H1 (cell line): ENCODE data around the gene ANGEL2. TPM values are rescaled to one million over a fixed set of nuclear protein-coding genes. Genes with fewer than 3 reads are reported as not detected.

Experiments
- CTCF ChIA-PET: fragments of 300-600 bp; sonication (Branson Sonifier 250); formaldehyde crosslinking; loops from one replicate; lab custom pipeline; 2021; ENCODE audit not compliant: partially characterized antibody; lab: Charles Lee
- POLR2A ChIA-PET: fragments of 300-600 bp; sonication (Branson Sonifier 250); formaldehyde crosslinking; loops from one replicate; lab custom pipeline; 2021; ENCODE audit warnings: inconsistent platforms; ENCODE audit not compliant: partially characterized antibody; lab: Charles Lee
- DNase-seq, 2 experiments: peaks; one replicate each; pipeline versions ENCODE4 v3.0.0 to v3.0.0-alpha.2; 2010 to 2022; ENCODE audit warnings: low spot score in 2 of 2, low read depth in 1 of 2, mixed read lengths in 1 of 2
- FAIRE-seq: peaks from 2 replicates; lab custom pipeline; 2011; peaks lifted over from hg19 to GRCh38; lab: Jason Lieb, UNC
- H2AFZ ChIP-seq: 2 replicates; pipeline ENCODE4 v1.8.1; 2012; ENCODE audit warnings: low read length, inconsistent platforms
- H2AK5ac ChIP-seq: 2 replicates; pipeline ENCODE4 v1.6.1; 2013; ENCODE audit warnings: low read depth, low read length
- H2BK120ac ChIP-seq: replicated peaks from 2 replicates; pipeline ENCODE3; 2013; ENCODE audit warnings: low read depth, low read length, inconsistent platforms
- H2BK12ac ChIP-seq: 2 replicates; pipeline ENCODE4 v1.6.1; 2013; ENCODE audit warnings: low read depth, low read length
- H2BK15ac ChIP-seq: 2 replicates; pipeline ENCODE4 v1.6.1; 2013; ENCODE audit warnings: low read length
- H2BK20ac ChIP-seq: 2 replicates; pipeline ENCODE4 v1.6.1; 2013; ENCODE audit warnings: low read length
- H2BK5ac ChIP-seq: 2 replicates; pipeline ENCODE4 v1.6.1; 2013; ENCODE audit warnings: low read depth, low read length
- H3K14ac ChIP-seq: 2 replicates; pipeline ENCODE4 v1.6.1; 2013; ENCODE audit warnings: inconsistent platforms; ENCODE audit not compliant: insufficient read length
- H3K18ac ChIP-seq: 2 replicates; pipeline ENCODE4 v1.6.1; 2013; ENCODE audit warnings: low read length; ENCODE audit errors: extremely low read depth
- H3K23ac ChIP-seq: 2 replicates; pipeline ENCODE4 v1.6.1; 2013; ENCODE audit warnings: inconsistent platforms; ENCODE audit not compliant: insufficient read length
- H3K23me2 ChIP-seq: 2 replicates; pipeline ENCODE4 v1.6.1; 2013; ENCODE audit warnings: low read depth, low read length
- H3K27ac ChIP-seq: 2 replicates; pipeline ENCODE4 v1.6.1; 2011; ENCODE audit warnings: low read depth, low read length, inconsistent platforms
- H3K27me3 ChIP-seq, 4 experiments: replicated peaks in 1 of 4; 1 replicate in 1 of 4; 2 replicates in 3 of 4; pipeline versions ENCODE4 v1.6.1 to v1.8.1; 2011 to 2013; ENCODE audit warnings: low read length in 3 of 4, mild to moderate bottlenecking in 3 of 4, inconsistent platforms in 2 of 4, mixed read lengths in 2 of 4, moderate library complexity in 1 of 4; ENCODE audit not compliant: control insufficient read depth in 3 of 4, insufficient read depth in 3 of 4; ENCODE audit errors: extremely low read depth in 1 of 4
- H3K36me3 ChIP-seq, 4 experiments: 2 replicates each; pipeline versions ENCODE4 v1.6.1 to v1.8.1; 2011 to 2013; ENCODE audit warnings: mild to moderate bottlenecking in 4 of 4, low read length in 3 of 4, moderate library complexity in 2 of 4, control low read depth in 1 of 4, inconsistent platforms in 1 of 4; ENCODE audit not compliant: insufficient read depth in 4 of 4, control insufficient read depth in 2 of 4
- H3K4ac ChIP-seq: replicated peaks from 2 replicates; pipeline ENCODE3; 2013; ENCODE audit warnings: low read length, low read depth, mixed read lengths, inconsistent platforms; ENCODE audit not compliant: insufficient read length
- H3K4me1 ChIP-seq, 4 experiments: replicated peaks in 1 of 4; 1 replicate in 1 of 4; 2 replicates in 3 of 4; pipeline versions ENCODE4 v1.6.1 to v1.8.1; 2011 to 2013; ENCODE audit warnings: low read length in 3 of 4, inconsistent platforms in 2 of 4, mixed read lengths in 1 of 4; ENCODE audit not compliant: insufficient read depth in 4 of 4, control insufficient read depth in 3 of 4
- H3K4me2 ChIP-seq, 2 experiments: 2 replicates each; pipeline versions ENCODE4 v1.6.1 to v1.8.1; 2011 to 2013; ENCODE audit warnings: low read depth in 2 of 2, low read length in 2 of 2, control low read depth in 1 of 2, inconsistent platforms in 1 of 2, mild to moderate bottlenecking in 1 of 2; ENCODE audit not compliant: insufficient read depth in 1 of 2
- H3K4me3 ChIP-seq, 4 experiments: fragments of 200-600, 300-600 bp in 1 of 4; sonication (generic), shearing (Covaris generic), sonication (Bioruptor Twin) in 1 of 4; 2 replicates each; pipeline versions ENCODE4 v1.5.1 to v1.8.1; 2011 to 2016; ENCODE audit warnings: low read length in 4 of 4, low read depth in 3 of 4, control low read depth in 2 of 4, inconsistent platforms in 2 of 4, mild to moderate bottlenecking in 2 of 4, mixed read lengths in 1 of 4, moderate library complexity in 1 of 4; ENCODE audit not compliant: insufficient read depth in 2 of 4; ENCODE audit errors: extremely low read depth in 1 of 4
- H3K56ac ChIP-seq: replicated peaks from 2 replicates; pipeline ENCODE3; 2013; ENCODE audit warnings: low read depth, mild to moderate bottlenecking, mixed read lengths, low read length, inconsistent platforms; ENCODE audit not compliant: insufficient read length
- H3K79me1 ChIP-seq: 2 replicates; pipeline ENCODE4 v1.6.1; 2013; ENCODE audit warnings: low read depth, low read length, control low read depth
- H3K79me2 ChIP-seq, 2 experiments: 2 replicates each; pipeline versions ENCODE4 v1.6.1 to v1.8.1; 2012 to 2013; ENCODE audit warnings: low read length in 2 of 2, mild to moderate bottlenecking in 2 of 2, inconsistent platforms in 1 of 2; ENCODE audit not compliant: insufficient read depth in 2 of 2, control insufficient read depth in 1 of 2
- H3K9ac ChIP-seq, 4 experiments: replicated peaks in 1 of 4; 1 replicate in 1 of 4; 2 replicates in 3 of 4; pipeline versions ENCODE4 v1.6.1 to v1.8.1; 2011 to 2013; ENCODE audit warnings: low read depth in 3 of 4, low read length in 3 of 4, control low read depth in 2 of 4, mild to moderate bottlenecking in 2 of 4, moderate library complexity in 2 of 4, inconsistent platforms in 1 of 4; ENCODE audit errors: extremely low read depth in 1 of 4
- H3K9me3 ChIP-seq, 2 experiments: 2 replicates each; pipeline versions ENCODE4 v1.6.1 to v1.8.1; 2012 to 2013; ENCODE audit warnings: mild to moderate bottlenecking in 2 of 2, moderate library complexity in 2 of 2, control low read depth in 1 of 2, inconsistent platforms in 1 of 2, low read depth in 1 of 2, low read length in 1 of 2, mixed read lengths in 1 of 2; ENCODE audit not compliant: insufficient read depth in 2 of 2
- H4K20me1 ChIP-seq, 2 experiments: replicated peaks in 1 of 2; 2 replicates each; pipeline versions ENCODE3 to v1.8.1; 2011 to 2013; ENCODE audit warnings: inconsistent platforms in 2 of 2, low read length in 2 of 2, mild to moderate bottlenecking in 1 of 2; ENCODE audit not compliant: insufficient read depth in 2 of 2, control insufficient read depth in 1 of 2
- H4K5ac ChIP-seq: 2 replicates; pipeline ENCODE4 v1.6.1; 2013; ENCODE audit warnings: low read length, low read depth, mixed read lengths, inconsistent platforms; ENCODE audit not compliant: insufficient read length
- H4K8ac ChIP-seq: 2 replicates; pipeline ENCODE4 v1.8.0; 2013; ENCODE audit warnings: mild to moderate bottlenecking, moderate library complexity, low read length, inconsistent platforms; ENCODE audit not compliant: insufficient read depth; ENCODE audit errors: extremely low read depth
- H4K91ac ChIP-seq: replicated peaks from 2 replicates; pipeline ENCODE3; 2013; ENCODE audit warnings: low read length, mixed read lengths, inconsistent platforms; ENCODE audit not compliant: insufficient read length
- ASH2L ChIP-seq: fragments of 200-600, 300-600 bp; sonication (generic); IDR thresholded peaks from one replicate; pipeline ENCODE4 v1.7.1; 2017; ENCODE audit warnings: low read length
- CBX8 ChIP-seq: fragments of 300-800, 300-1000 bp; sonication (generic); IDR thresholded peaks from 2 replicates; pipeline ENCODE4 v1.7.1; 2016; ENCODE audit warnings: low read depth, low read length, borderline replicate concordance
- E2F6 ChIP-seq: IDR thresholded peaks from 2 replicates; pipeline ENCODE4 v1.6.1; 2012; ENCODE audit warnings: inconsistent platforms
- EZH2 ChIP-seq: fragments of 200-600 bp; sonication (generic); IDR thresholded peaks from 2 replicates; pipeline ENCODE4 v1.7.1; 2012; ENCODE audit warnings: low read depth, mild to moderate bottlenecking, moderate library complexity, low read length, inconsistent platforms; ENCODE audit not compliant: severe bottlenecking
- GABPA ChIP-seq: IDR thresholded peaks from 2 replicates; pipeline ENCODE4 v1.6.1; 2011; ENCODE audit warnings: mild to moderate bottlenecking, low read length, moderate library complexity, borderline replicate concordance; ENCODE audit not compliant: insufficient read depth
- HDAC6 ChIP-seq: IDR thresholded peaks from one replicate; pipeline ENCODE4 v1.7.1; 2012; ENCODE audit warnings: low read depth, mild to moderate bottlenecking, inconsistent platforms, low read length, moderate library complexity
- KDM1A ChIP-seq: fragments of 200-600, 300-600 bp; sonication (generic); IDR thresholded peaks from 2 replicates; pipeline ENCODE4 v1.7.1; 2016; ENCODE audit warnings: mild to moderate bottlenecking, low read length, borderline replicate concordance
- KDM5A ChIP-seq: fragments of 200-600 bp; IDR thresholded peaks from 2 replicates; pipeline ENCODE4 v1.7.1; 2012; ENCODE audit warnings: mild to moderate bottlenecking, low read length, inconsistent platforms, mixed read lengths
- MAFK ChIP-seq: IDR thresholded peaks from 2 replicates; pipeline ENCODE4 v1.6.1; 2012; ENCODE audit warnings: low read depth, mild to moderate bottlenecking, improper control_type of control experiment, low read length
- SUZ12 ChIP-seq: fragments of 200-600 bp; sonication (generic); IDR thresholded peaks from 2 replicates; pipeline ENCODE4 v1.6.1; 2012; ENCODE audit warnings: mild to moderate bottlenecking, inconsistent platforms, low read length, moderate library complexity, mixed read lengths
- WGBS, 2 experiments: shearing (Covaris generic) in 1 of 2; methylation state at CpG; one replicate each; pipeline versions ENCODE4 v1.1.6 to v1.1.7; 2013 to 2015; ENCODE audit warnings: low lambda C conversion rate in 2 of 2, mixed read lengths in 2 of 2, inconsistent platforms in 1 of 2, low coverage in 1 of 2, missing lambda C conversion rate in 1 of 2; ENCODE audit not compliant: insufficient replicate concordance in 2 of 2, insufficient coverage in 1 of 2, insufficient read length in 1 of 2; ENCODE audit errors: extremely low coverage in 1 of 2, missing lambda C conversion rate in 1 of 2; 5-methylcytosine and 5-hydroxymethylcytosine counted together
- polyA plus RNA-seq, 7 experiments: library from polyadenylated mRNA; depleted of rRNA in 3 of 7; stranded (reverse) in 5 of 7; unstranded in 2 of 7; fragments of >200 nt in 5 of 7; fragments of 200-250 nt in 2 of 7; gene quantifications; 1 replicate in 5 of 7; 2 replicates in 1 of 7; 4 replicates in 1 of 7; pipeline versions ENCODE4 v1.2.1 to v1.2.3, GENCODE V29; 2011 to 2013; ENCODE audit warnings: missing spikeins in 2 of 7, mixed read lengths in 2 of 7
- total RNA-seq: library from RNA; stranded (reverse); fragmentation: NEBNext Ultra II Directional; extraction: Animal tissue kit (Norgen Biotek cat#: 25700); gene quantifications from 2 replicates; pipeline ENCODE4 v1.2.1, GENCODE V29; 2021

ANGEL2 gene
- total and polyA plus RNA-seq, 2 of the 8 experiments (the other 6 are each of a cell fraction or from before 2014, with no cell fraction given): 18.1 to 39.9 TPM

- peak overlapping the region; percentile 14; the same call in 1 of the 2 replicates for H3K27ac ChIP-seq
- no peak for TF ChIP-seq HDAC6
- TF ChIP-seq MAFK: no peak
- TF ChIP-seq GABPA: no peak
- no peak for TF ChIP-seq KDM5A
- TF ChIP-seq ASH2L: peak; percentile 18
- no peak for TF ChIP-seq SUZ12
- TF ChIP-seq KDM1A: no peak
- no peak for TF ChIP-seq CBX8
- TF ChIP-seq E2F6: peak; percentile 57; the same call in 1 of the 2 replicates
- TF ChIP-seq EZH2: no peak
These were observed 64.3 kb downstream of the ANGEL2 start for GRCh38 chr1:212951126-212951946.

More at GRCh38 chr1:212951126-212951946, 64.3 kb downstream of the ANGEL2 start:
- 3% methylated on average over 28 of the region's 72 CpGs; no CpG with 5 or more reads in 1 of the 2 experiments for WGBS, 2 experiments
- peaks cover 4 to 23% (median 13%) of the 10 kb centered on the region in 4 experiments for H3K4me1 ChIP-seq
- H3K9me3 ChIP-seq: no peaks in the 10 kb centered on the region
- H2AK5ac ChIP-seq: no peak overlapping the region
- H2BK5ac ChIP-seq: peak overlapping the region; percentile 91; the same call in 1 of the 2 replicates
- no peak overlapping the region for H2BK12ac ChIP-seq
- peak overlapping the region; percentile 57 to 79 (median 67); a peak in 6 of 7 replicates for H3K9ac ChIP-seq
- peak overlapping the region; percentile 54 for H3K56ac ChIP-seq
- H2BK120ac ChIP-seq: no peak overlapping the region
- peaks cover 5% of the 10 kb centered on the region; the same call in 1 of the 2 replicates for H3K79me1 ChIP-seq
- ChIA-PET POLR2A (interaction anchor here (0.7 to 9.3 kb wide), 20 partner anchors 12 to 97 kb away, joined by 3 to 172 read pairs (median 6); partner anchors contain the start of gene FLVCR1), CTCF (interaction anchor here (0.6 to 4.3 kb wide), 13 partner anchors 12 to 474 kb away, joined by 3 to 52 read pairs (median 5); no protein-coding TSS in a partner anchor)
- H2BK20ac ChIP-seq: no peak overlapping the region
- DNase-seq: no peak
- peak overlapping the region; percentile 93 for H3K4ac ChIP-seq
- peaks cover 24 to 47% (median 35%) of the 10 kb centered on the region in 4 experiments for H3K36me3 ChIP-seq
- no peak overlapping the region for H2AFZ ChIP-seq
- H3K18ac ChIP-seq: peak overlapping the region; percentile 81
- H4K5ac ChIP-seq: peak overlapping the region; percentile 2
- FAIRE-seq: no peak
- no peak overlapping the region; the same call in 1 of the 2 replicates for H2BK15ac ChIP-seq
- peak overlapping the region; percentile 55 to 95 (median 94) for H3K4me3 ChIP-seq
- no peak overlapping the region for H3K14ac ChIP-seq
- peaks cover 5 to 57% of the 10 kb centered on the region in 2 experiments; a peak in 3 of 4 replicates for H3K79me2 ChIP-seq
- no peak overlapping the region for H4K91ac ChIP-seq
- H4K20me1 ChIP-seq: peaks cover 10 to 11% of the 10 kb centered on the region in 2 experiments
- H3K4me2 ChIP-seq: peak overlapping the region; percentile 81 to 86
- peak overlapping the region; percentile 75; the same call in 1 of the 2 replicates for H4K8ac ChIP-seq
- peaks cover 0 to 4% (median 0%) of the 10 kb centered on the region in 4 experiments; a peak in 1 of 7 replicates for H3K27me3 ChIP-seq
- H3K23me2 ChIP-seq: peaks cover 15% of the 10 kb centered on the region
- H3K23ac ChIP-seq: no peak overlapping the region
